ENCODE results near the gene OAS2.

- TF ChIP-seq TAF1 (IDR thresholded peaks at IDR 0.05; ENCODE audit: borderline replicate concordance, insufficient read depth, low read length) (no peak; the same call in 1 of the 2 replicates), SIN3A (IDR thresholded peaks at IDR 0.05; ENCODE audit: borderline replicate concordance, insufficient read depth, low read length) (no peak), POLR2AphosphoS5 (IDR thresholded peaks at IDR 0.05; ENCODE audit: low read depth, low read length) (no peak; the same call in 1 of the 2 replicates), REST (IDR thresholded peaks at IDR 0.05; ENCODE audit: insufficient read depth in 1 of 2, low read depth in 2 of 2, low read length in 2 of 2) (no peak), FOXP2 (optimal IDR thresholded peaks at IDR 0.05; ENCODE audit: borderline replicate concordance, extremely low read depth, extremely low read length, insufficient read depth) (no peak)
Measured at GRCh38 chr12:112978163-112979040, at the start of gene OAS2.

All from PFSK-1 (cell line).